GM06990 (cell line): ENCODE measurements around the gene DUSP28.
A peak's percentile ranks its signal among the peaks of the same experiment; 100 is the strongest.

Experiments used
- DNase-seq: peaks from one replicate; pipeline ENCODE4 v3.0.0-alpha.2; 2011; ENCODE audit not compliant: insufficient read length; ENCODE audit errors: extremely low read depth
- H3K27me3 ChIP-seq: replicated peaks from 2 replicates; pipeline ENCODE4 v1.6.0; 2011; ENCODE audit warnings: low read length; ENCODE audit not compliant: control insufficient read depth, insufficient read depth
- H3K36me3 ChIP-seq: 2 replicates; pipeline ENCODE4 v1.5.1; 2011; ENCODE audit warnings: low read length; ENCODE audit not compliant: control insufficient read depth, insufficient read depth
- H3K4me3 ChIP-seq: replicated peaks from 2 replicates; pipeline ENCODE4 v1.5.1; 2011; ENCODE audit warnings: low read depth, mild to moderate bottlenecking, control low read depth, low read length
- TF ChIP-seq, protein P1 (sequence below): IDR thresholded peaks from 2 replicates; pipeline ENCODE4 v1.5.1; 2011; ENCODE audit warnings: low read length, control low read depth, mild to moderate bottlenecking, inconsistent platforms; ENCODE audit not compliant: insufficient read depth, poor library complexity, severe bottlenecking

The DUSP28 gene

DNA sequence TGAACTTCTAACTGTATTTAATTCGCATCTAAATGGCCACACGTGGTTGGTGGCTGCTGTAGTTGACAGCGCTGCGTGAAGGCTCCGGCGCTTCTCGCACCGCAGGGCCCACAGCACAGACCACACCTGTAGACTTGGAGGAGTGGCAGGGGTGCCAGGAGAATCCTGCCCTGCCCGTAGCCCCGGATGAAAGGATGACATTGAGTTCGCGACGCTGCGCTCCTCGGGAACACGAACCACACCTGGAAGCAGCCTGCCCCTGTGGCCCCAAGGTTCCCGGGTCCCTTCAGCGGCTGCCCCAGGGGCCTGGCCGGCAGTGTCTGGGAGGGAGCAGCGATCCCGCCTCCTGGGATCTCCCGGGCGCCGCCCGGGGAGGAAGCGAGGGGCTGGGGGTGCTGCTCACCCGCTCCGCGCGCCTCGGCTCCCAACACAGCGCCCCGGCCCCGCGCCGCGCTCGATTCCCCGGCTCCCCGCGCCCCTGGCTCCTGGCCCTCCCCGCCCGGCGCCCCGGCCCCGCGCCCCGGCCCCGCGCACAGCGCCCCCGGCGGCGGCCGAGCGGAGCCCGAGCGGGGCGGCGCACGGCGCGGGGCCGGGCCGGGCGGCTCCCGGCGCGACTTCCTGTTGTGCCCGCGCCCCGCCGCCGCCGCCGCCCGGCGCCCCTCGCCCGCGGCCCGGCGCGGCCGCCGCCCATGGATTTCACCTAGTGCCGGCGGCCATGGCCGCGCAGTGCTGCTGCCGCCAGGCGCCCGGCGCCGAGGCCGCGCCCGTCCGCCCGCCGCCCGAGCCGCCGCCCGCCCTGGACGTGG lies 7.9 kb downstream of the DUSP28 start, which contains the start of gene RNPEPL1:
Gene RNPEPL1, plus strand, starts transcription at position 613 of the 806 bp plus-strand sequence. Its CDS starts 103 bp downstream, at position 716.
- TF ChIP-seq, protein P1, sequence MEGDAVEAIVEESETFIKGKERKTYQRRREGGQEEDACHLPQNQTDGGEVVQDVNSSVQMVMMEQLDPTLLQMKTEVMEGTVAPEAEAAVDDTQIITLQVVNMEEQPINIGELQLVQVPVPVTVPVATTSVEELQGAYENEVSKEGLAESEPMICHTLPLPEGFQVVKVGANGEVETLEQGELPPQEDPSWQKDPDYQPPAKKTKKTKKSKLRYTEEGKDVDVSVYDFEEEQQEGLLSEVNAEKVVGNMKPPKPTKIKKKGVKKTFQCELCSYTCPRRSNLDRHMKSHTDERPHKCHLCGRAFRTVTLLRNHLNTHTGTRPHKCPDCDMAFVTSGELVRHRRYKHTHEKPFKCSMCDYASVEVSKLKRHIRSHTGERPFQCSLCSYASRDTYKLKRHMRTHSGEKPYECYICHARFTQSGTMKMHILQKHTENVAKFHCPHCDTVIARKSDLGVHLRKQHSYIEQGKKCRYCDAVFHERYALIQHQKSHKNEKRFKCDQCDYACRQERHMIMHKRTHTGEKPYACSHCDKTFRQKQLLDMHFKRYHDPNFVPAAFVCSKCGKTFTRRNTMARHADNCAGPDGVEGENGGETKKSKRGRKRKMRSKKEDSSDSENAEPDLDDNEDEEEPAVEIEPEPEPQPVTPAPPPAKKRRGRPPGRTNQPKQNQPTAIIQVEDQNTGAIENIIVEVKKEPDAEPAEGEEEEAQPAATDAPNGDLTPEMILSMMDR = no peak
- no peaks in the 10 kb centered on the region; the same call in 1 of the 2 replicates for H3K36me3 ChIP-seq
- peak within 1 kb of the TSS; percentile 71 for H3K4me3 ChIP-seq
- peak; percentile 70 for DNase-seq
- no peaks in the 10 kb centered on the region for H3K27me3 ChIP-seq

DNA sequence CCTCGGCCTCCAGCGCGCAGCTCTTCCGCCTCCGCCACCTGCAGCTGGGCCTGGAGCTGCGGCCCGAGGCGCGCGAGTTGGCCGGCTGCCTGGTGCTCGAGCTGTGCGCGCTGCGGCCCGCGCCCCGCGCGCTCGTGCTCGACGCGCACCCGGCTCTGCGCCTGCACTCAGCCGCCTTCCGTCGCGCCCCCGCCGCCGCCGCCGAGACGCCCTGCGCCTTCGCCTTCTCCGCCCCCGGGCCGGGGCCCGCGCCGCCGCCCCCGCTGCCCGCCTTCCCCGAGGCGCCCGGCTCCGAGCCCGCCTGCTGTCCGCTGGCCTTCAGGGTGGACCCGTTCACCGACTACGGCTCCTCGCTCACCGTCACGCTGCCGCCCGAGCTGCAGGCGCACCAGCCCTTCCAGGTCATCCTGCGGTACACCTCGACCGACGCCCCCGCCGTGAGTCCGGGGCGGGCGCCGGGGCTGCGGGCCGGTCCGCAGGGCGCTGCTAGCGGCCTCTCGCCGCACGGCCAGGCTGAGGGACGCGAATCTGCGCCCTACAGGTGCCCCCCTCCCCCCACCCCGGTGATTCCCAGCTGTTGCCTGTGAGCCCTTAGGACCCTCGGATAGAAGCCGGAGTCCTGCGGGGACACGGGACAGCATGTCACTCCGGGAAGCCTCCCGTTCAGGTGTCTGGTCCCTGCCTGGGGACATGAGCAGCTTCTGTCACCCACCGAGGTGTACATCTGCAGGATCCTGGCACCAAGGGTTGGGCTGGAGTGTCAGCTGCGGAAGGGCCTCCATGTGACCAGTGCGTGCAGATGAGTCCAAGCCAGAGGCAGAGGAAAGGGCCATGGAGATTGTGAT lies 8.7 kb downstream of the DUSP28 start:
- DNase-seq = peak; percentile 84
- no peaks in the 10 kb centered on the region for H3K27me3 ChIP-seq
- TF ChIP-seq, protein P1 = no peak
- H3K36me3 ChIP-seq = peaks cover 2% of the 10 kb centered on the region
- peak overlapping the region; percentile 62 for H3K4me3 ChIP-seq

DNA sequence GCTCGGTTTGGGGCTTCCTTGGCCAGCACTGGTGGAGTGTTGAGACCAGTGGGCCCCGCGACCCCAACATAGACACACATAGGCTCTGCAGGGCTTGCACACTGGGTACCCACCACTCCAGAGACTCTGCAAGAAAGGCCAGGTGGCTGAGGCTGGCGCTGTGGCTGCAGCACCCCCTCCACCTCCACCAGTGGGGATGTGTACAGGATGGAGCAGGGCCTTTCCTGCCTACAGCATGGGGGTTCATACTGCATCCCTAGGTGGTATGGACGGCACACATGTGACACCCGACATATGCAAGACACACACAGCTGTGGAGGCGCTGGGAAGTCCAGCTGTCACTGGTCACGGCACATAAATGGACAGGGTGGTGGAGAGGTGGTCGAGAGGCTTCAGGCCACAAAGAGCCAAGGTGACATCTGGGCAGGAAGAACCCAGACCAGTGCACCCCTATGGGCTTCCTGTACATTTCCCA lies 9.4 kb downstream of the DUSP28 start:
- TF ChIP-seq, protein P1 = no peak
- H3K27me3 ChIP-seq = no peaks in the 10 kb centered on the region
- no peak for DNase-seq
- peaks cover 6% of the 10 kb centered on the region for H3K36me3 ChIP-seq
- H3K4me3 ChIP-seq = peak overlapping the region; percentile 62

DNA sequence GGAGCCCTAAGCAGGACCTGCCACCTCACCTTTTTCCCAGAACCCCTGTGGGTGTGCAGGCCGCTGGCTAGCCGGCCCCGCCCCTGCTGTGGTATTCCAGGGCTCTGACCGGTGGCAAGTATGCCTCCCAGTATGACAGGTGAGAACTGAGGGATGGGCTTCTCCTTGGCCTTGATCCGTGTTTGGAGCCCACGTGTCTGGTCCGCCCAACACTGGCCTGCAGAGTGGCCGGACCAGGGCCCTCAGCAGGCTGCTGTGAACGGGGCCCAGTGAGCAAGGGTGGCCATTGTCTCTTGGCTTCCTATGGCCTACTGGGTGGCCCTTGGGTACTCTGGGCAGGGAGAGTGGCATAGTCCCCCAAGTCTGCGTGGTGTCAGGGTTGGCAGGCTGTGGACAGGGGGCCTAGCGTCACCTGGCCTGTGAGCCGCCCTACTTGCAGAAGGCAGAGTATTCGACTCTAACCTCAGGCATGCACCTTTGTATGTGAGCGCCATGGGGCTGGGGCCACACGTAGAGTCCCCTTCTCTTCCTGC lies 9.9 kb downstream of the DUSP28 start:
- H3K36me3 ChIP-seq = peaks cover 11% of the 10 kb centered on the region
- DNase-seq = no peak
- H3K4me3 ChIP-seq = peak overlapping the region; percentile 62
- no peaks in the 10 kb centered on the region for H3K27me3 ChIP-seq
- TF ChIP-seq, protein P1 = no peak

DNA sequence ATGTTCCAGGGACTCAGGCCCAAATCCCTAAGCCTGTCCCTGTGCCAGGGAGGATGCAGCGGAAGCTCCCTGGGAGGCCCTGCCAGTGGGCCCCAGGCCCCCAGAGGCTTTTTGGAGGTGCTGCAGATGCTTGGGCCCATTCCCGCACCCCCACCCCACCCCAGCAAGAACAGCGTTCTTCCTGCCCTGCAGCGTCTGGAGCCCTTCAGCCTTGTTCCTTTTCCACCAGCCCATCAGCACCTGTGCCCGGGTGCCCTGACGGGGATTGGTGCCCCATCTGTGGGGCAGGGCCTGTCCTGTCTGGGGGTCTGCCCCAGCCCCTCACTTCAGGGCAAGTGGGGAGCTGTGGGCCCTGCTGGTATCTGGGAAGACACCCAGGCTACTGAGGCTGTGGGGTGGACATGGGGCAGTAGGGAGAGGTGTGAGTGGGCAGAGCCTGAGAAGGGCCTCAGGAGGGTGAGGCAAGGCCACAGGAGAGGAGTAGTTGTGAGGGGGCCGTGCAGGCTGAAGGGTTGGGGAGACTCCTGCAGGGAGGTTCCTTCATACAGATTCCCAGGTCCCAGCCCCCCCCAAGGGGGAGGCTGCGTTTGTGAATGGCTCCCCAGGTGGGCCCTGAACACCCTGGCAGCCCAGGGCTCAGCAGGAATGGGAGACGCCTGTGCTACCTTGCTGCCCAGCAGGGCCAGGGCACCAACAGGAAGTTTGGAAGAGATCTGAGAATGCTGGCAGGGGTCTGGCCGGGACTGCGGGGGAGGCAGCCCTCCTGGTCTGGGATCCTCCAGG lies 10.6 kb downstream of the DUSP28 start:
- H3K4me3 ChIP-seq = no peak overlapping the region
- H3K27me3 ChIP-seq = no peaks in the 10 kb centered on the region
- TF ChIP-seq, protein P1 = no peak
- H3K36me3 ChIP-seq = peaks cover 16% of the 10 kb centered on the region
- DNase-seq = no peak
